GM23338 (cell line): ENCODE results near the gene LACRT. TPM values are rescaled to one million over a fixed set of nuclear protein-coding genes. Genes with fewer than 3 reads are reported as not detected.

Source experiments
- ATAC-seq: fragments of 200-7000 bp; cut with Tn5 transposase; 3 replicates; pipeline ENCODE4 v1.9.1; 2020
- DNase-seq: peaks from one replicate; pipeline ENCODE4 v3.0.0-alpha.2; 2015; ENCODE audit warnings: low spot score
- H2AFZ ChIP-seq: fragments of 200-600 bp; sonication (generic); 2 replicates; pipeline ENCODE4 v1.8.0; 2016; ENCODE audit warnings: antibody characterized with exemption, mild to moderate bottlenecking, moderate library complexity
- H3F3A ChIP-seq: fragments of 200-600 bp; sonication (generic); replicated peaks from 2 replicates; pipeline ENCODE4 v1.8.0; 2017; ENCODE audit warnings: antibody characterized with exemption, mixed run types, low read depth
- H3K27ac ChIP-seq: fragments of 200-600 bp; sonication (generic); 2 replicates; pipeline ENCODE4 v1.6.1; 2016; ENCODE audit warnings: low read depth
- H3K27me3 ChIP-seq: fragments of 200-600 bp; sonication (generic); 2 replicates; pipeline ENCODE4 v1.8.0; 2016; ENCODE audit warnings: mild to moderate bottlenecking, mixed run types, moderate library complexity; ENCODE audit not compliant: insufficient read depth
- H3K36me3 ChIP-seq: fragments of 200-600 bp; sonication (generic); 2 replicates; pipeline ENCODE4 v1.8.0; 2016; ENCODE audit warnings: mild to moderate bottlenecking; ENCODE audit not compliant: insufficient read depth
- H3K4me1 ChIP-seq: fragments of 200-600 bp; sonication (generic); 2 replicates; pipeline ENCODE4 v1.8.0; 2016; ENCODE audit warnings: mild to moderate bottlenecking, moderate library complexity; ENCODE audit not compliant: insufficient read depth
- H3K4me2 ChIP-seq: fragments of 200-600 bp; sonication (generic); 2 replicates; pipeline ENCODE4 v1.7.1; 2017; ENCODE audit warnings: mixed run types
- H3K4me3 ChIP-seq: fragments of 200-600 bp; sonication (generic); 2 replicates; pipeline ENCODE4 v1.6.1; 2016; ENCODE audit warnings: mixed run types
- H3K79me2 ChIP-seq: fragments of 200-600 bp; sonication (generic); replicated peaks from 2 replicates; pipeline ENCODE4 v1.8.0; 2017; ENCODE audit warnings: mild to moderate bottlenecking; ENCODE audit not compliant: insufficient read depth
- H3K9me2 ChIP-seq: fragments of 200-600 bp; sonication (generic); 2 replicates; pipeline ENCODE4 v1.8.0; 2017; ENCODE audit not compliant: insufficient read depth
- H4K20me1 ChIP-seq: fragments of 200-600 bp; sonication (generic); replicated peaks from 2 replicates; pipeline ENCODE4 v1.8.0; 2017; ENCODE audit warnings: mild to moderate bottlenecking; ENCODE audit not compliant: insufficient read depth
- H3K27ac Mint-ChIP-seq: 2 replicates; pipeline ENCODE4 v1.8.0; 2020; ENCODE audit warnings: inconsistent platforms, mild to moderate bottlenecking, moderate library complexity, mixed read lengths
- H3K27me3 Mint-ChIP-seq: 3 replicates; pipeline ENCODE4 v1.8.0; 2022; ENCODE audit warnings: low read depth, mild to moderate bottlenecking, moderate library complexity, mixed read lengths, inconsistent platforms; ENCODE audit not compliant: insufficient read depth, poor library complexity
- H3K36me3 Mint-ChIP-seq: 3 replicates; pipeline ENCODE4 v1.8.0; 2021; ENCODE audit warnings: low read depth, mild to moderate bottlenecking, inconsistent platforms, moderate library complexity, mixed read lengths
- H3K4me1 Mint-ChIP-seq: 3 replicates; pipeline ENCODE4 v1.8.0; 2020; ENCODE audit warnings: mild to moderate bottlenecking, inconsistent platforms, mixed read lengths
- H3K4me3 Mint-ChIP-seq: 3 replicates; pipeline ENCODE4 v1.8.0; 2021; ENCODE audit warnings: moderate library complexity, mild to moderate bottlenecking, inconsistent platforms, mixed read lengths
- H3K9me3 Mint-ChIP-seq: 3 replicates; pipeline ENCODE4 v1.8.0; 2020; ENCODE audit warnings: moderate library complexity, mild to moderate bottlenecking, inconsistent platforms, mixed read lengths
- ETS1 ChIP-seq: IDR thresholded peaks from 2 replicates; pipeline ENCODE4 v1.6.1; 2016; ENCODE audit warnings: antibody characterized with exemption
- EZH2phosphoT487 ChIP-seq: fragments of 200-600 bp; sonication (generic); IDR thresholded peaks from one replicate; pipeline ENCODE4 v1.8.1; 2018; ENCODE audit warnings: antibody characterized with exemption; ENCODE audit not compliant: unreplicated experiment
- JUNB ChIP-seq: IDR thresholded peaks from one replicate; pipeline ENCODE4 v1.6.1; 2016; ENCODE audit warnings: antibody characterized with exemption; ENCODE audit not compliant: unreplicated experiment
- NANOG ChIP-seq: IDR thresholded peaks from 2 replicates; pipeline ENCODE4 v1.6.1; 2016; ENCODE audit warnings: antibody characterized with exemption, borderline replicate concordance
- POLR2AphosphoS5 ChIP-seq: IDR thresholded peaks from 2 replicates; pipeline ENCODE4 v1.6.1; 2016; ENCODE audit warnings: antibody characterized with exemption, low read depth
- STAT1 ChIP-seq: IDR thresholded peaks from one replicate; pipeline ENCODE4 v1.6.1; 2016; ENCODE audit warnings: antibody characterized with exemption; ENCODE audit not compliant: unreplicated experiment
- ZNF114 ChIP-seq: fragments of 250-450 bp; sonication (Bioruptor Pico); IDR thresholded peaks from 2 replicates; pipeline ENCODE4 v1.5.0; 2020; ENCODE audit warnings: mild to moderate bottlenecking, moderate library complexity
- ZNF331 ChIP-seq: fragments of 250-450 bp; sonication (Bioruptor Pico); IDR thresholded peaks from 2 replicates; pipeline ENCODE4 v1.5.0; 2020; ENCODE audit warnings: low read depth, mild to moderate bottlenecking, moderate library complexity
- ZNF462 ChIP-seq: fragments of 250-450 bp; sonication (Bioruptor Pico); IDR thresholded peaks from 2 replicates; pipeline ENCODE4 v1.5.0; 2020; ENCODE audit warnings: mild to moderate bottlenecking, moderate library complexity
- polyA plus RNA-seq: library from polyadenylated mRNA; unstranded; fragments of >200 nt; fragmentation: Nextera tagmentation; extraction: Ambion mirVana; gene quantifications from 2 replicates; pipeline ENCODE4 v1.2.1, GENCODE V29; 2016
- total RNA-seq: library from RNA; depleted of rRNA; stranded (reverse); fragments of >200 nt; shearing (Covaris generic); gene quantifications from 2 replicates; pipeline ENCODE4 v1.2.3, GENCODE V29; 2014

The LACRT gene
- total and polyA plus RNA-seq, 2 experiments from 2014 or later: not detected

DNA sequence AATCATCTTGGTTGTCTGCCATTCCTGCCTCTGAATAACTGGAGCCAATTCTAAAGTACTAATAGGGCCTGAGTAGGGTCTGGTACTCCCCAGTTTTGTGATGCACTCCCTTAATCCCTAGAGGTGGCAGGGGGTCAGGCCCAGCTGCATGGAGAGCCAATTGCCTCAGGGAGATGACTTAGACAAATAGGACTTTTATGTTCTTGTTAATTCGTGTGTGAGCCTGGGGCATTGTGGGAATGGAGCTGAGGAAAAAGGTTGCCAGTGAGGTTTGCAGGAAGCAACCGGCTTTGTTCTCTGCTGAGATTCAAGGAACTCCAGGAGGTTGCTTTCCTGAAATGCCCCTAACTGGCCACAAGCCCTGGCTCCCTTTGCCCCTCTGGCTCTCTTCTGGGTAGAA, 20.2 kb upstream of the LACRT start (continued):
- no peak for TF ChIP-seq ZNF462 (CRISPR knock-in tag)

DNA sequence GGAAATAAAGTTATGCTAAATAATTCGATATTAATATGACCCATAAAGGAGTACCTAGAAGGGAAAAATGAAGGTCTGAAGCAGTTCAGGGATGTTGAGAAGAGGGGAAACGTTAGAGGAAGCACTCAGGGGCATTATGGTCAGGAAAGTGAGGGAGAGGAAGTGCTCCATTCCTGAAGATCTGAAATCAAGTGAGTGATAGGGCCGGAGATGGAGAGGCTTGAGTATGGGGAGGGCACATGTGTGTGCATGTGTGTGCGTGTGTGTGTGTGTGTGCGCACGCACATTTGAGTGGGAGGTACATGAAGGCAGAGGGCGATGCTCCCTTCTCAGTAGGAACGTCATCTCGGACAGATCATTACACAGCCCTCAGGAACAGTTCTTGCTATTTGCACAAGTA, 18.3 kb upstream of the LACRT start:
- no peaks in the 10 kb centered on the region for H3K36me3 Mint-ChIP-seq
- no peak for ATAC-seq
- no peaks in the 10 kb centered on the region for H3K27me3 ChIP-seq
- no peak for TF ChIP-seq EZH2phosphoT487
- no peak for TF ChIP-seq ETS1
- no peak for TF ChIP-seq ZNF462 (CRISPR knock-in tag)
- TF ChIP-seq ZNF331 (CRISPR knock-in tag): no peak
- TF ChIP-seq POLR2AphosphoS5: no peak
- no peak for TF ChIP-seq ZNF114 (CRISPR knock-in tag)
- no peak for TF ChIP-seq STAT1
- TF ChIP-seq NANOG: no peak
- no peak for TF ChIP-seq JUNB

More for the DNA sequence above, 18.3 kb upstream of the LACRT start:
- H3F3A ChIP-seq: no peaks in the 10 kb centered on the region
- no peaks in the 10 kb centered on the region for H3K4me1 ChIP-seq
- no peak for DNase-seq
- Mint-ChIP-seq H3K27me3 (no peaks in the 10 kb centered on the region), H3K9me3 (no peaks in the 10 kb centered on the region; the same call in 2 of the 3 replicates), H3K4me3 (no peak overlapping the region), H3K27ac (no peak overlapping the region), H3K4me1 (peaks cover 5% of the 10 kb centered on the region; the same call in 2 of the 3 replicates)
- H4K20me1 ChIP-seq: no peaks in the 10 kb centered on the region
- H3K36me3 ChIP-seq: no peaks in the 10 kb centered on the region
- no peaks in the 10 kb centered on the region for H3K79me2 ChIP-seq
- H3K9me2 ChIP-seq: no peaks in the 10 kb centered on the region
- H2AFZ ChIP-seq: no peak overlapping the region
- no peak overlapping the region for H3K27ac ChIP-seq
- H3K4me3 ChIP-seq: no peak overlapping the region
- H3K4me2 ChIP-seq: no peak overlapping the region
